ENCODE measurements around the gene RAD54L.
"Not testable (repeated sequence)": the region's sequence is repeated elsewhere in the genome, so short reads cannot be mapped to it uniquely, and the experiment has no call there.

RAD54L gene

DNA sequence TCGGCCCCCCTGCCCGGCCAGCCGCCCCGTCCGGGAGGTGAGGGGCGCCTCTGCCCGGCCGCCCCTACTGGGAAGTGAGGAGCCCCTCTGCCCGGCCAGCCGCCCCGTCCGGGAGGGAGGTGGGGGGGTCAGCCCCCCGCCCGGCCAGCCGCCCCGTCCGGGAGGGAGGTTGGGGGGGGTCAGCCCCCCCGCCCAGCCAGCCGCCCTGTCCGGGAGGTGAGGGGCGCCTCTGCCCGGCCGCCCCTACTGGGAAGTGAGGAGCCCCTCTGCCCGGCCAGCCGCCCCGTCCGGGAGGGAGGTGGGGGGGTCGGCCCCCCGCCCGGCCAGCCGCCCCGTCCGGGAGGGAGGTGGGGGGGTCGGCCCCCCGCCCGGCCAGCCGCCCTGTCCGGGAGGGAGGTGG lies 5.8 kb upstream of the RAD54L start:
- DNase-seq (ENCODE audit: low read depth, low spot score), result not testable (repeated sequence)

DNA sequence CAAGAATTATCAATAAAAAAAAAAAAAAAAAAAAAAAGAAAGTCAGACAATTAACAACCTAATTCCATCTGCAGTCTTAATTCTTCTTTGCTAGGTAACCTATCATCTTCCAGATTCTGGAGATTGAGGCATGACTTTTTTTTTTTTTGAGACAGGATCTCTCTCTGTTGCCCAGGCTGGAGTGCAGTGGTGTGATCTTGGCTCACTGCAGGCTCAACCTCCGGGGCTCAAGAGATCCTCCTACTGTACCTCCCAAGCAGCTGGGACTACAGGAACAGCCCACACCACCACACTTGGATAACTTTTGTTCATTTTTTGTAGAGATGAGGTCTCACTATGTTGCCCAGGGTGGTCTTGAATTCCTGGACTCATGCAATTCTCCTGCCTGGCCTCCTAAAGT lies 4.6 kb upstream of the RAD54L start:
- no peak for DNase-seq (ENCODE audit: low read depth, low spot score)

DNA sequence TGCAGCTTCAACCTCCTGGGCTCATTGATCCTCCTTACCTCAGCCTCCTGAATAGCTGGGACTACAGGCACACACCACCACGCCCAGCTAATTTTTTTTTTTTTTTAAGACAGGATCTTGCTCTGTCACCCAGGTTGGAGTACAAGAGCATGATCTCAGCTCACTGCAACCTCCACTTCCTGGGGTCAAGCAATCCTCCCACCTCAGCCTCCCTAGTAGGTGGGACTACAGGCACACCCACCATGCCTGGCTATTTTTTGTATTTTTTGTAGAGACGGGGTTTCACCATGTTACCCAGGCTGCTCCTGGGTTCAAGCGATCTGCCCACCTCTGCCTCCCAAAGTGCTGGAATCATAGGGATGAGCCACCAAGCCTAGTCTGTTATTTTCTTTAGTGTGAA lies 3.7 kb upstream of the RAD54L start:
- DNase-seq (ENCODE audit: low read depth, low spot score), result not testable (repeated sequence)

DNA sequence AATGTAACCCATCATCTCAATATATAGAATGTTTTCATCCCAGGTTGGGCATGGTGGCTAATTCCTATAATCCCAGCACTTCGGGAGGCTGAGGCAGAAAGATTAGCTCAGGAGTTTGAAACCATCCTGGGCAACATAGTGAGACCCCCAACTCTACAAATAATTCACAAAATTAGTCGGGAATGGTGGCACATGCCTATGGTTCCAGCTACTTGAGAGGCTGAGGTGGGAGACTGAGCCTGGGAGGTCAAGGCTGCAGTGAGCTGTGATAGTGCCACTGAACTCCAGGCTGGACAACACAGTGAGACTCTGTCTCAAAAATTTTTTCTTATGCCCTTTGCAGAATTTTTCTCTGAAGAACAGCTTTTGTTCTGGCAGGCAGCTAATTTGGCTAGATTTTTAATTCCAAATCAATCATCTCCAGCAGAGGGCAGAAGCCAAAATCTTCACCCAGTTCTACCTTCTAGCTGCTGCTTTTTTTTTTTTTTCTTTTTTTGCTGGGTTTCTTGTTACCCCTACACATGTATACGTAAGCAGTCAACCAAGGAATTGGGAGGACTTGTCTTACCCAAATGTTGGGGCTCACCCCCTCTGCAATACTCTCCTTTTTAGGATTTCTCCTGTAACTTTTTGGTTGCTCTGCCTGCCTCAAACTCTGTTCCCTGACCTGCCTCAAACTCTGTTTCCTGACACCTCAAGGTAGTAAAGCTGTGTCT lies 2.7 kb upstream of the RAD54L start:
- no peak for DNase-seq (ENCODE audit: low read depth, low spot score)

DNA sequence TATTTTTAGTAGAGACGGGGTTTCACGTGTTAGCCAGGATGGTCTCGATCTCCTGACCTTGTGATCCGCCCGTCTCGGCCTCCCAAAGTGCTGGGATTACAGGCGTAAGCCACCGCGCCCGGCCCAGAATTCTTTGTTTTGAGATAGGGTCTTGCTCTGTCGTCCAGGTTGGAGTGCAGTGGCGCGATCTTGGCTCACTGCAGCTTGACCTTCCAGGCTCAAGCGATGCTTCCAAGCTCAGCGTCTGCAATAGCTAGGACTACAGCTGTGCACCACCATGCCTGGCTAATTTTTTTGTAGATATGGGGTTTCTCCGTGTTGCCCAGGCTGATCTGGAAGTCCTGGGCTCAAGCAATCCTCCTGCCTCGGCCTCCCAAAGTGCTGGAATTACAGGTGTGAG lies 1.4 kb upstream of the RAD54L start:
- DNase-seq (ENCODE audit: low read depth, low spot score), result not testable (repeated sequence)

DNA sequence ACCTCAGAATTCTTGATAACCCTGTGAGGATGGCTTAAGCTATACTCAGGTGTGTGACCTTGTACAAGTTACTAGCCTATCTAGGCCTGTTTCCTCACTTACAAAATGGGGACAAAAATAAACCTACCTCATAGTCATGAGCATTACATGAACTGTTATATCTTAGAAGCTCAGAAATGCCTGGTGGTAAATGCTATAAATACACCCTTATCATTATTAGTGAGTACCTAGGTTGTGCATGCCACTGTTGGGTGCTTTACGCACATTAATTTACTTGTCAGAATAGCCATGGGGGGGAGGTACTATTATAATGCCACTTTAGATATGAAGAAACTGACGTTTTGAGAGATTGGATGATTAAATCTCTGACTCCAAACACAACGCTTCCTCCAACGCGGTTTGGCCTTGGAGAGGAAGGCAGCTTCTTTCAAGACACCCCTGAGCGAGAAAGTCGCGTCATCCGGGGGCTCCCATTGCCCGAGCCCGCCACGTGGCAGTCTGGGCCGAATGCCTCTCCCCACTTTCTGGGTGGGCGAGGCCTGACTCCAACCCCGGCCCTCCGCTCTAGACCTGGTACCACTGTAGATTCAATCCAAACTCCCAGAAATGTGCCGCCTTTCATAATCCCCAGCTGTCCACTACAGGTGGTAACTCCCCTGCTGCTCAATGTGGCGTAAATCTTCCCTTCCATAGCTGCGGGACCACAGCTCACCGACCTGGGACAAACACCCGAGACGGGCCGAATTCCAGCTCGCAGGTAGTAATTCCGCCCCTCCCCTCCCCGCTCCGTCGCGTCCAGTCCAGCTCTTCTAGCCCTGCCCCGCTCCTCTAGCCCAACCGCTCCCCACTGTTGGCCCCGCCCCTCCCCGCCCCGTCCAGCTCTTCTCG lies 771 bp upstream of the RAD54L start:
- peak; percentile 45 for DNase-seq (ENCODE audit: low read depth, low spot score)

DNA sequence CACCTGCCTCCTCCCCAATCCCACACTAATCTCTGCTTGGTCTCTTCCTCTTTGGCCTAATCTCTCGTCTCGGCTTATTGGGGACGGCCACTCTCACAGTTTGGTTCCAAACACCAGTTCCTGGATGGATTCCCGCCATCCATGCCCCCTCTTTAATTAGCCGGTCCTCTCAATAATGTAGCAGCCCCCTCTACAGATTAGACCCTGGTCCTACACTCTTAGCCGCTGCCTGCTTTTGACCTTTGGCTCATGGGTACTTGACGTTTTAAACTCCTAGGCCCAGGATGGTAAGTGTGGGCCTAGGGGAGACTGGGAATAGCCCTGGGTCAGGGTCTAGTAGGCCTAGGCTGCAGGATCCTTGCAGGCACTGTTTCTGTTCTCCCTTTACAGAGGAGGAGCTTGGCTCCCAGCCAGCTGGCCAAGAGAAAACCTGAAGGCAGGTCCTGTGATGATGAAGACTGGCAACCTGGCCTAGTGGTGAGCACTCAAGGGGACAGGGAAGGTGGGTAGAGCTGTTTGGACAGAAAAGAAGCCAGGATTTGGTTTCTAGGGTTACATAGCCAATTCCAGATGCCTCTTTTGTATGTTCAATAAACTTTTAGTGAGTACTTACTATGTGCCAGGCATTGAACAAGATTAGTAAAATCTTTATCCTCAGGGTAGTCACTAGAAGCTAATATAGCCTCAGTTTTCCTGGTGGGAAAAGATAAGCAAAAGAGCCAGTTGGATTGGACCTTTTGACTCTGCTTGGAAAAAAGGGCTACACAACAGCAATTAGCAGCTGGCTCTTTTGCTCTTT lies 758 bp downstream of the RAD54L start:
- no peak for DNase-seq (ENCODE audit: low read depth, low spot score)

DNA sequence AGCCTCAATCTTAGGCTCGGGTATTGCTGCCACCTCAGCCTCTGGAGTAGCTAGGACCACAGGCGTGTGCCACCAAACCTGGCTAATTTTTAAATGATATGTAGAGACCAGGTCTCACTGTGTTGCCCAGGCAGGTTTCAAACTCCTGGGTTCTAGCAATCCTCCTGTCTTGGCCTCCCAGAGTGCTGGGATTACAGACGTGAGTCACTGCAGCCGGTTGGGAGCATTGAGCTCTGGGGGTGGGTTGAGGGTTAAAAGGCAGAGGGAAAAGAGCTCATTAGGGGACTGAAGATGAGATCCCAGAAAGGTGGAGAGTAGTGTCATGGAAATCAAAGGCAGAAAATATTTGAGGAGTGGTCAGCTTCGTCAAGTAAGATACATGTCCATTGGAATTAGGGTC lies 7.1 kb downstream of the RAD54L start:
- no peak for DNase-seq (ENCODE audit: low read depth, low spot score)

DNA sequence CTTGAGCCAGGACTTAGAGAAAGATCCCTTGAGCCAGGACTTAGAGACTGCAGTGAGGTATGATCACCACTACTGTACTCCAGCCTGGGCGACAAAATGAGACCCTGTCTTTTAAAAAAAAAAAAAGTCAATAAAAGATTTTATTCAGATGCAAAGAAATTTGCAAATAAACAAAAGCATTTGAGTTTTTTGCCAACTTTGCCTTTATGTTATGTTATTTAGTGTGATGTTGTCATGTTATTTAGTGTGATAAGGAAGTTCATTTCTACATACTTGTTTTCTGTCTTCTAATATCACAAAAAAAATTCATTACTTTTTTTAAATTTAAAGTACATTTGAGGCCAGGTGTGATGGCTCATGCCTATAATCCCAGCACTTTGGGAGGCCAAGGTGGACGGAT lies 9.0 kb downstream of the RAD54L start:
- no peak for DNase-seq (ENCODE audit: low read depth, low spot score)

DNA sequence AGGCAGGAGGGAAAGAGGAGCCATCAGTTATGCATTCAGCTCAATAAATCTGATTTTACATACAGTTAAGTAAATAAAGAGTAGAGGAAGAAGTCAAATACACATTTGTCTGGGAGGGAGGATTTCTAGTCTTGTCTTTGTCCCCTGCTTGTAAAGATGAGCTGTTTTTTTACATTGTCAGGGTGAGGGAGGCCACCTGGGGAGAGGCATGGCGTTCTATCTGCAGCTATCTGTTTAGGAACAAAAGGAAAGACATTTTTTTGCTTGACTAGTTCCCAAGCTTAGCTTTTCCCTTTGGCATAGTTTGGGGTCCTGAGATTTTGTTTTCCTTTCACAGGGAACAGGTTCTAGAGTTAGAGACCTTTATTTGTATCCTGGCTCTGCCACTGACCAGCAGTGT lies 14.9 kb downstream of the RAD54L start:
- no peak for DNase-seq (ENCODE audit: low read depth, low spot score)

DNA sequence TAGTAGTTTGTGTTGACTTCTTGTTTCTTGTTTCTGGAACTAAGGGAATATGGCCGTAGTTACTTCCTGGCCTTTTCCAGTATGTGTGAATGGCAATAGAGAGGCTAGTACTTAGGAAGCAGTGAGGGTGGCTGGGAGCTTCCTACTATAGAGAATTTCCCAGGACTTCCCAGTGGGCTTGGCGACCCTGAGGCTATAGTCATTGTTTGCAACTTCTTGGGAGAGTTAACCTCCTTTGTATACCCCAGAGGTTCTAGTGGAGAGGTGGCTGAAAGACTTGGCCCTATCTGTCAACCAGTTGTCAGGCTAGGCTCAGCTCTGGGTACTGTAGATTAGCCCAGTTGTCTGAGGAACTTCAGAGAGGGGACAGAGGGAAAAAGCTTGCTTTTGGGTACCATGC lies 15.6 kb downstream of the RAD54L start:
- DNase-seq (ENCODE audit: low read depth, low spot score), result no peak

DNA sequence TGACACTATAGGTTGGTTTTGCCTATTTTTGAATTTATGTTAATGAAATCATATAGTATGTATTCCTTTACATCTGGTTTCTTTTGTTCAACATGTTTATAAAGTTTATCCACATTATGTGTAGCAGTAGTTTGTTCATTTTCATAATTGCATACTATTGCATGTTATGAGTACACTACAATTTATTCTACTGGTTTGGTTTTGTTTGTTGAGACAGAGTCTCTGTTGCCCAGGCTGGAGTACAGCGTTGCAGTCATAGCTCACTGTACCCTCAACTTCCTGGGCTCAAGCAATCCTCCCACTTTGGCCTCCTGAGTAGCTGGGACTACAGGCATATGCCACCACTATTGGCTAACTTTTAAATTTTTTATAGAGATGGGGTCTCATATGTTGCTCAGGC lies 21.0 kb downstream of the RAD54L start:
- no peak for DNase-seq (ENCODE audit: low read depth, low spot score)

DNA sequence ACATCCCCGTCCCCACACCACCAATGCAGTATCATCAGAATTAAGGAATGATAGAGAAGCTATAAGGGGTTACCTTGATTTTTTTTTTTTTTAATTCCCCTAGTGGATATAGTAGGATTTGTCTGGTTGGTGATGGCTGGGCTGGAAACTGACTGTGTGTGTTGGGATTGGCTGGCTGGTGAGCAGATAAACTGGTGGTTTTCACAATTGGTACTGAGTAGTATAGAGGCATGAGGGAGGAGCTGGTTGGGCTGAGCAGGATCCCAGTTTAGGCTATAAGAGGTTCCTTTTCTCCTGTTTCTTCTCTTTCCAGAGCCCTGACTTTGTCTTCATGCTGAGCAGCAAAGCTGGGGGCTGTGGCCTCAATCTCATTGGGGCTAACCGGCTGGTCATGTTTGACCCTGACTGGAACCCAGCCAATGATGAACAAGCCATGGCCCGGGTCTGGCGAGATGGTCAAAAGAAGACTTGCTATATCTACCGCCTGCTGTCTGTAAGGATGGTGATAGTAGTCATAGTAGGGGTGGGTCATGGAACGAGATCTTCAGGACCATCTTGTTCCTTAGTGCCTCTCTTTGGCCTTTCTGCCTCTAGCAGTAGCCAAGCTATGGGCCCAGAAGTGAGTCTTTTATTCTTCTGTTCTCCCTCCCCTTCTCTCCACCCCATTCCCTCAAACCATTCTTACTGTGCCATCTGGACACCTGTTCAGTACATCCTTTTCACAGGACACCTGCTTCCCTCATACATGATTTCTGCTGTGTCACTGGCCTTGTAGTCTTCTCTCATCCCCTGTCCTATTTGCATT lies 26.9 kb downstream of the RAD54L start:
- no peak for DNase-seq (ENCODE audit: low read depth, low spot score)

DNA sequence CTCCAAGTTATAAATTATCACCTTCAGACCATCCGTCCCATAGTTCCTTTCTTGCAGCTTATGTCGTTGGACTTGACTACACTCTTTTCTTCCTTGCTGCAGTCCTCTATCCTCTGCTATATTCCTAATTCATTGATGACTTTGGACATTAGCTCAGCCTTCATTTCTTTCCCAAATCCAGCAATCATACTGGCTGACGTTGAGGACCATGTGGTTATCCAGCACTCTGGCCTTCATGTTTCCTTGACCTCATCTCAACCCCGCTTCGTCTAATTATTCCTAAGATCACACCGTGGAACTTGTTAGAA lies 27.4 kb downstream of the RAD54L start:
- no peak for DNase-seq (ENCODE audit: low read depth, low spot score)

DNA sequence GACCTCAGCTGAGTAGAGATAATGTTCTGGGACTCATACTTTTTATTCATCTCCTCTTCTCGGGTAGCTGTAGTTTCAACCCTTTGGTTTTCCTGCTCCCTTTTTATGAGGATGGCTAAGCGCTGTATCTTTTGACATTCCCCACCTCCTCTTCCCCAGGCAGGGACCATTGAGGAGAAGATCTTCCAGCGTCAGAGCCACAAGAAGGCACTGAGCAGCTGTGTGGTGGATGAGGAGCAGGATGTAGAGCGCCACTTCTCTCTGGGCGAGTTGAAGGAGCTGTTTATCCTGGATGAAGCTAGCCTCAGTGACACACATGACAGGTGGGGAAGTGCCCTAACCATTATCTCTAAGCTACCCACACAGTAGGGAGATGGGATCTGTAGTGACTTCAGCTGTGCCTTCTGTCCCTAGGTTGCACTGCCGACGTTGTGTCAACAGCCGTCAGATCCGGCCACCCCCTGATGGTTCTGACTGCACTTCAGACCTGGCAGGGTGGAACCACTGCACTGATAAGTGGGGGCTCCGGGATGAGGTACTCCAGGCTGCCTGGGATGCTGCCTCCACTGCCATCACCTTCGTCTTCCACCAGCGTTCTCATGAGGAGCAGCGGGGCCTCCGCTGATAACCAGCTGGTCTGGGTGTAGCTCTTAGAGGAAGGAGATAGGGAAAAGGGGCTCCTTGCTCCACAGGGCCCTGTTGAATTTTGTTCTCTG lies 30.3 kb downstream of the RAD54L start:
- DNase-seq (ENCODE audit: low read depth, low spot score), result no peak

DNA sequence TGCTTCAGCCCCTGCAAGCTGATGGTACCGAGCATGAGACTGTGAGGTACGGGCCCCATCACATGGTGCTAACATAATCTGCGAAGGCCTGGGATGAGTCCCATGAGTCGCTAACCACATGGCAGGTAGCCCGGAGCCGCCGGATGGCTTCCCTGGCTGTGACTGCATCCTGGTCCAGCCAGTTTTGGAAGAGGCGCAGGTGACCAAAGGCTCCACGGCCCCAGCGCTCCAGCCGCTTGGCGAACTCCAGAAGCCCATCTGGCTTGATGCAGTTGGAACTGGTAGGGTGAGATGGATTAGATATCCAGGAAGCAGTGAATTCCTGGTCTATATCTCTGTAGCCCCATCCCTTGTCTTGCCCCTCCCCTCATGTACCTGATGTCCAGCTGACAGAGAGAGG lies 31.2 kb downstream of the RAD54L start:
- no peak for DNase-seq (ENCODE audit: low read depth, low spot score)

DNA sequence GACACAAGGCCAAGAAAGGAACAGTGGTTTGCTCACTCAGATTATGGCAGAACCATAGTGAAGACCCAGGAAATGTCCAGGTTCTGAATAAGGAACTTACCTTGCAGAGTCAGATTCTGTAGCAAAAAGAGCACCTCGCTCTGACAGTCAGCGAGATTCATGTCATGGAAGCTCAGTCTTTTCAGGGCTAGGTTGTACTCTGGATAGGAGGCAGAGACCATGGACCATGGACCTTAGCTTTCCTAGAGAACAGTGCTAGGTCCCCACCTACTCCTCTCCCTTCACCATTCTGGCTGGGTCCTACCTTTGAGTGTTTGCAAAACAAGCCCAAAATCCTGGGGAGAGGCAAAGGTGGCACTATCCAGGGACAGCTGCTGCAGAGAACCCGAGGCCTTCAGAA lies 32.5 kb downstream of the RAD54L start:
- DNase-seq (ENCODE audit: low read depth, low spot score), result no peak

DNA sequence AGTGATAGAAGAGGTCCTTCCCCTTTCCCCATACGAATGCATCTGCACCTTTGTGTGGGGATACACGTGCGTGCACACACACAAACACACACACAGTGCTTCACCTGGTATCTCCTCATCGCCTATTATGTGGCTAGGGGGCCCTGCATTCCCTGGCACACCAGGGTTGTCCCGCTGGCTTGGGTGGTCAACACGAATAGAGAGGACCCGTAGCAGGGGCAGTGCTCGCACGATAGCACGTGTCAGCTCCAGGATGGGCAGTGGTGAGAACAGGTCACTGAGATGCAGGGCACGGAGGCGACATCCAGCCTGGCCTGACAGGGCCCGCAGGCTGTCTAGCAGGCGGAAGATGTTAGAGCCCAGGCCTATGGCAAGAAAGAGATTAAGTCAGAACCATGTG lies 33.5 kb downstream of the RAD54L start:
- DNase-seq (ENCODE audit: low read depth, low spot score), result no peak

DNA sequence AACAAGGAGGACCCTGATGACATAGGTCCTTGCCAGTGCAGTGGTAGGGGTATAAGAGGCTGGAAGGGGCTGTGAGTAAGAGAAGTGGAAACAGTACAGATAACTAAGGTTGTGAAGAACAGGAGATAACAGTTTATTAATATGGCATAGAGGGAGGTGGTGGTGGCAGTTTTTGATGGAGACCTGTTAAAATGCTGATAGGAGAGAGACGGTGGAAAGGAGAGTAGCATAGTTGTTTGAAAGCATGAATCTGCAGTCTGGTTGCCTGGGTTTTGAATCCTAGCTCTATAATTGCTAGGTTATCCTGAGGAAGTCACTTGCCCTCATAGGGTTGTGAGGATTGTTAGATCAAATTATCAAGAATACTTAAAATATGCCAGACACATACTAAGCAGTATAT lies 36.5 kb downstream of the RAD54L start:
- no peak for DNase-seq (ENCODE audit: low read depth, low spot score)

DNA sequence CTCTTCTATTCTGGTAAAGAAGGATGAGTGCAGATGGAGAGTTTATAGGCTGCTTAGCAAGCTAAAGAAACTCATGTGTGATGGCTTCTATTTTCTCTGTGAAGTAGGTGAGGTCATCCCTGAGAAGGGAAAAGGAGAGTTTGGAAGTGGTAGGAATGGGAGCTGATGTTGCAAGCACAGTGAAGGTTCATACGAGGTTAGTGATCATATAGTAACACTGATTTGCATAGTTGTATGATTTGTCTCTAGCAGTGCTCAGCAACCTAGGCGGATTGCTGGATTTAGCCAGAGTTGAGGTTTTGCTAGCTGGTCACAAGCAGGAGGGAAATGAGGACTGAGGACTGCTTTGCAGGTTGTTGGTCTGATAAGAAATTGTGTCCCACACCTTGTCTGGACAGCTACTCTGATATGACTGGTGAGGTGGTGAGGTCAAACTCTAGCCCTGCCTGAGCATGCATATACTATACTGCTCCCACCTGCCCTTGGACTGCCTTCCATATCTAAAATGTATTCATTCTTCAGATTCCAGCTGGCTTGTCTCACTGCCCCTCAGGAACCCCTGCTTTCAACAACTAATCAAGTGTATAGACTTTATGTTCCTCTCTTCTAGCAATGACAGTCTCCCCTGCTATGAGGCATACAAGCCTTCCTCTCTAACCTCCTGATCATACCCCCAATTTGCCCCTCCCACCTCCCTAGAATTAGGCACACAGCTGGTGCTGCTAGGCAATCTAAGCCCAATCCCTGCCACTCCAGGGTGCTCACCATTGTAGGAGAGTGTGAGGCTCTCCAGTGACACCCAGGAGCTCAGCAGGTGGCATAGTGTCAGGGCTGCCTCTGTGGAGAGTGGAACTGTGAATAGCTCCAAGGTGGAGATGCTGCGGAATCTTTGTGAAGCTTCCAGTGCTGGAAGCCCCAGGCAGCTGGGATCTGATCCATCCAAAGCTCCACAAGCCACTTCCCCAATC lies 37.3 kb downstream of the RAD54L start:
- DNase-seq (ENCODE audit: low read depth, low spot score), result no peak

All from activated naive CD8-positive, alpha-beta T cell treated with anti-CD3 and anti-CD28 coated beads, Interleukin-2, amount 50 U/mL, for 16 hours (primary cell).